Parathyroid adenoma (tissue), 2 donors: ENCODE measurements around the gene EYA2.

Experiments used
- H2AFZ ChIP-seq: fragments of 300-600 bp; sonication (generic); one replicate; pipeline ENCODE4 v1.7.0; 2017; ENCODE audit warnings: antibody characterized with exemption, mild to moderate bottlenecking
- H3K27ac ChIP-seq: fragments of 300-600 bp; sonication (generic); one replicate; pipeline ENCODE4 v1.7.0; 2017
- H3K27me3 ChIP-seq: fragments of 300-600 bp; sonication (generic); one replicate; pipeline ENCODE4 v1.7.0; 2017; ENCODE audit warnings: low read length; ENCODE audit not compliant: control insufficient read depth, insufficient read depth
- H3K36me3 ChIP-seq: fragments of 300-600 bp; sonication (generic); one replicate; pipeline ENCODE4 v1.7.0; 2017; ENCODE audit warnings: low read length; ENCODE audit not compliant: control insufficient read depth, insufficient read depth
- H3K4me1 ChIP-seq: fragments of 300-600 bp; sonication (generic); one replicate; pipeline ENCODE4 v1.7.0; 2017; ENCODE audit warnings: control low read depth
- H3K4me2 ChIP-seq: fragments of 300-600 bp; sonication (generic); one replicate; pipeline ENCODE4 v1.7.0; 2017; ENCODE audit warnings: low read length
- H3K4me3 ChIP-seq: fragments of 300-600 bp; sonication (generic); one replicate; pipeline ENCODE4 v1.7.0; 2017; ENCODE audit warnings: low read depth, low read length
- H3K79me2 ChIP-seq: fragments of 300-600 bp; sonication (generic); one replicate; pipeline ENCODE4 v1.7.0; 2017; ENCODE audit warnings: control low read depth
- H3K9ac ChIP-seq: fragments of 300-600 bp; sonication (generic); one replicate; pipeline ENCODE4 v1.7.0; 2017; ENCODE audit warnings: mild to moderate bottlenecking
- H3K9me3 ChIP-seq: fragments of 300-600 bp; sonication (generic); one replicate; pipeline ENCODE4 v1.7.0; 2017; ENCODE audit warnings: low read length; ENCODE audit not compliant: control insufficient read depth
- TF ChIP-seq, protein P1 (sequence below): fragments of 300-600 bp; sonication (generic); IDR thresholded peaks from one replicate; pipeline ENCODE4 v1.7.0; 2017; ENCODE audit warnings: antibody characterized with exemption, mild to moderate bottlenecking
- donor health status: primary hyperparathyroidism.

Gene EYA2

DNA sequence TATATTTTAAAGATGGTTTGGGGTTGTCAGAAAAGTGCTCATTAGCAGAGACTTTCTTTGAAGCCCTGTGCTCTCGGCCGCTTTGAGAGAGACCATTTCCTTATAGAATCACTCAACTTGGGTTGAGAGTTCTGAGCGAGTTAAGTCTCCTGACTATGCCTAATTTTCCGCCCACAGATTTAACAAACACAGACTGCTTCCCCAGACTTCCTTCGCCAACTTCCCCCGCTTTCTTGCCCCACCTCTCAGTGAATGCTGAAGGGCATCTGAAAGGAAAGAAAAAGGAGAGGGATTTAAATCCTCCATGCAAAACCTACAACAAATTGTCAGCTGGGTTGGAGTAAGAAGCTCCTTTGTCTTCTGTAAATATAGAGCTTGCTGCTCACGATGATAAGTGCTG lies 224.0 kb downstream of the EYA2 start:
- no peak overlapping the region for H3K4me3 ChIP-seq
- no peak overlapping the region for H3K27ac ChIP-seq
- no peaks in the 10 kb centered on the region for H3K27me3 ChIP-seq
- H3K9me3 ChIP-seq: no peaks in the 10 kb centered on the region
- TF ChIP-seq, protein P1, sequence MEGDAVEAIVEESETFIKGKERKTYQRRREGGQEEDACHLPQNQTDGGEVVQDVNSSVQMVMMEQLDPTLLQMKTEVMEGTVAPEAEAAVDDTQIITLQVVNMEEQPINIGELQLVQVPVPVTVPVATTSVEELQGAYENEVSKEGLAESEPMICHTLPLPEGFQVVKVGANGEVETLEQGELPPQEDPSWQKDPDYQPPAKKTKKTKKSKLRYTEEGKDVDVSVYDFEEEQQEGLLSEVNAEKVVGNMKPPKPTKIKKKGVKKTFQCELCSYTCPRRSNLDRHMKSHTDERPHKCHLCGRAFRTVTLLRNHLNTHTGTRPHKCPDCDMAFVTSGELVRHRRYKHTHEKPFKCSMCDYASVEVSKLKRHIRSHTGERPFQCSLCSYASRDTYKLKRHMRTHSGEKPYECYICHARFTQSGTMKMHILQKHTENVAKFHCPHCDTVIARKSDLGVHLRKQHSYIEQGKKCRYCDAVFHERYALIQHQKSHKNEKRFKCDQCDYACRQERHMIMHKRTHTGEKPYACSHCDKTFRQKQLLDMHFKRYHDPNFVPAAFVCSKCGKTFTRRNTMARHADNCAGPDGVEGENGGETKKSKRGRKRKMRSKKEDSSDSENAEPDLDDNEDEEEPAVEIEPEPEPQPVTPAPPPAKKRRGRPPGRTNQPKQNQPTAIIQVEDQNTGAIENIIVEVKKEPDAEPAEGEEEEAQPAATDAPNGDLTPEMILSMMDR: no peak
- H3K4me2 ChIP-seq: no peak overlapping the region
- H3K9ac ChIP-seq: no peak overlapping the region
- H3K4me1 ChIP-seq: no peaks in the 10 kb centered on the region
- H3K79me2 ChIP-seq: no peaks in the 10 kb centered on the region
- H2AFZ ChIP-seq: no peak overlapping the region
- no peaks in the 10 kb centered on the region for H3K36me3 ChIP-seq

DNA sequence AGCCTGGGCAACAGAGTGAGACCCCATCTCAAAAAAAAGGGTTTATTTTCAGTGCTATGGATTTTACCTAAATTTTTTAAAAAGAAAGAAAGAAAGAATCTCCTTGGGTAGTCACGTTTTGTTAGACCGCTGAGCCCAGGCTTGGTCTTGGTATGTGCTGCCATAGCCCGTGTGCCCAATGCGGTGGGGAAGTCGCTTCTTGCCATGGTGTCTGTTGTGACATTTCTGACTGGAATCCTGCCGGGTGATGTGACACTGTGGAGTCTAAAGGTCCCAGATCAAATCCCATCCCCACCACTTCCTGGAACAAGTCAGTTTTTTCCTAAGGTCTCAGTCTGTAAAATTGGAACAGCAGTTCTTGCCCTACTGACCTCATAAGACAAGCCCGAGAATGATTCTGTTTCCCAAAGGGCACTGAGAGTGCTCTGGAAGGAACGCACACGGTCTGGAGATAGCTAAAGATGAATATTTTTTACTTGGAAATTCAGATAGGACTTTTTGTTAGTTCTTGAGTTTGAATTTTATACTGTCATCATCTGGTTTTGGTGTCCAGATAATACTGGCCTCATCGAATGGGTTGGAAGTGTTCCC lies 225.8 kb downstream of the EYA2 start:
- H3K79me2 ChIP-seq: peaks cover 7% of the 10 kb centered on the region

DNA sequence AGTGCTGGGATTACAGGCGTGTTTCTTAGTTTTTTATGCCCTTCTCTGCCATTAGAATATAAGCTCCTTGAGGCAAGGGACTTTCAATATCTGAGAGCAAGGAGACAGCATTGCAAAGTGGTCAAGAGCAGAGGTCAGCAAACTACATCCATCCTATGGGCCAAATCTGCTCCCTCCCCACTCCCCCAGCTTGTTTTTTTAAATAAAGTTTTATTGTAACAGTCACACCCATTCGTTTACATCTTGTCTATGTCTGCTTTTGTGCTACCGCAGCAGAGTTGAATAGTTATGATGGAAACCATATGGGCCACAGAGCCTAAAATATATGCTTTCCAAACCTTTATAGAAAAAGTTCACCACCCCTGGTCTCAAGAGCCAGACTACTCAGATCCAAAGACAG lies 227.9 kb downstream of the EYA2 start:
- no peaks in the 10 kb centered on the region for H3K27me3 ChIP-seq
- no peaks in the 10 kb centered on the region for H3K9me3 ChIP-seq
- no peak overlapping the region for H3K27ac ChIP-seq
- TF ChIP-seq, protein P1: no peak
- no peak overlapping the region for H2AFZ ChIP-seq
- H3K4me2 ChIP-seq: no peak overlapping the region
- H3K4me1 ChIP-seq: no peaks in the 10 kb centered on the region
- H3K9ac ChIP-seq: no peak overlapping the region
- H3K4me3 ChIP-seq: no peak overlapping the region
- no peaks in the 10 kb centered on the region for H3K36me3 ChIP-seq
- H3K79me2 ChIP-seq: peaks cover 7% of the 10 kb centered on the region

More for the DNA sequence above, 225.8 kb downstream of the EYA2 start:
- no peak overlapping the region for H2AFZ ChIP-seq
- H3K4me1 ChIP-seq: no peaks in the 10 kb centered on the region
- H3K27ac ChIP-seq: no peak overlapping the region
- no peaks in the 10 kb centered on the region for H3K27me3 ChIP-seq
- no peak overlapping the region for H3K9ac ChIP-seq
- H3K9me3 ChIP-seq: no peaks in the 10 kb centered on the region
- H3K4me2 ChIP-seq: no peak overlapping the region
- no peak overlapping the region for H3K4me3 ChIP-seq
- no peaks in the 10 kb centered on the region for H3K36me3 ChIP-seq
- TF ChIP-seq, protein P1: no peak

DNA sequence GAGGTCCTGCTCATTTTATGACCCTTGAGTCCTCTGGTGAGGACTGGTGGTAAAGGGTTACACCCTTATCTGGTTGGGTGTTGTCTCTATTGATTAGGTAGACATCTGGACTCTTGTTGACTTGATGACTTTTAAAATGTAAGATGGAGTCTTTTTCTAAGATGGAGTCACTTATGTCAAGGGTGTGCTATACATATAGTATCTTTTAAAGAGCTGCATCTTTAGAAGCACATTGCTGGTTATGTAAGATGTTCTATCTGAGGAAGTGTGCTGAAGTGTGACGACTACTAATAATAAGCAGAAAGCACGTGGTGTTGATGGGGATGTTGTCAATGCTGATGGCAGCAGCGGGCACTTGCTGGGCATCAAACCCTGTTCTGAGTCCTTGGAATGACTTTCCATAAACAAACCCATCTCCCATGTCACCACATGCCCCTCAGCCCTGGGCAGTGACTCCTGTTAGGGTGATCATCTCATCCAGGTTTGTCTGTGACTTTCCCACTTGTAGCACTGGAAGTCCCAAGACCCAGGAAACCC lies 229.6 kb downstream of the EYA2 start:
- no peaks in the 10 kb centered on the region for H3K9me3 ChIP-seq
- H3K4me1 ChIP-seq: no peaks in the 10 kb centered on the region
- H3K4me3 ChIP-seq: no peak overlapping the region
- TF ChIP-seq, protein P1: no peak
- H2AFZ ChIP-seq: no peak overlapping the region
- H3K9ac ChIP-seq: no peak overlapping the region
- no peaks in the 10 kb centered on the region for H3K27me3 ChIP-seq
- no peak overlapping the region for H3K27ac ChIP-seq
- peaks cover 7% of the 10 kb centered on the region for H3K79me2 ChIP-seq
- H3K4me2 ChIP-seq: no peak overlapping the region
- no peaks in the 10 kb centered on the region for H3K36me3 ChIP-seq

DNA sequence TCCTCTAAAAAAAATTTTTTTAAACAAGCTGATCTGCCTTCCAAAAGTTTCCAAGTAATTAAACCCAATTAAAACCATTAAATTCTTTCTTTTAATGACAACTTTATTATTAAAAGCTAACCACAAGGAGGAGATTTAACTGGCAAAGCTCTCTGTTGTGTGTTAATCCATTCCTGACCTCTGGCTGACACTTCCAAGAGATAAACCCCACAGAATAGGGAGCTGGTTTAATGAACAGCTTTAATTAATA lies 230.8 kb downstream of the EYA2 start:
- Histone ChIP-seq H3K9ac (no peak overlapping the region), H3K27me3 (no peaks in the 10 kb centered on the region), H3K4me3 (no peak overlapping the region), H3K79me2 (peaks cover 7% of the 10 kb centered on the region), H3K9me3 (no peaks in the 10 kb centered on the region), H3K4me2 (no peak overlapping the region), H2AFZ (no peak overlapping the region), H3K4me1 (no peaks in the 10 kb centered on the region), H3K36me3 (no peaks in the 10 kb centered on the region), H3K27ac (no peak overlapping the region)
- TF ChIP-seq, protein P1: no peak
